IMR-90 (cell line): ENCODE data around the gene MMAB. TPM values are rescaled to one million over a fixed set of nuclear protein-coding genes. Genes with fewer than 3 reads are reported as not detected.

Source experiments
- ATAC-seq: fragments of 200-7000 bp; cut with Tn5 transposase; 2 replicates; pipeline ENCODE4 v1.9.1; 2020; ENCODE audit warnings: low read depth, mild to moderate bottlenecking, moderate library complexity
- BruUV-seq: library from RNA; stranded (reverse); fragments of 400-500 nt; replicated peaks from 2 replicates; lab custom pipeline; 2021; lab: Mats Ljungman, UMichigan
- CTCF ChIA-PET: fragments of 300-600 bp; formaldehyde crosslinking; extraction: SDS; loops from one replicate; lab custom pipeline; 2021; ENCODE audit warnings: antibody characterized with exemption; lab: Yijun Ruan, JAX
- POLR2A ChIA-PET: fragments of 300-600 bp; sonication (Branson Sonifier 250); formaldehyde crosslinking; loops from one replicate; lab custom pipeline; 2022; ENCODE audit warnings: antibody characterized with exemption; ENCODE audit not compliant: unreplicated experiment; lab: Charles Lee
- DNase-seq: peaks from one replicate; pipeline ENCODE4 v3.0.0; 2013
- H2AFZ ChIP-seq: replicated peaks from 2 replicates; pipeline ENCODE3; 2013; ENCODE audit warnings: low read length, mild to moderate bottlenecking; ENCODE audit not compliant: poor library complexity
- H2AK5ac ChIP-seq: 2 replicates; pipeline ENCODE4 v1.6.1; 2013; ENCODE audit warnings: low read depth, low read length, inconsistent platforms
- H2AK9ac ChIP-seq: replicated peaks from 2 replicates; pipeline ENCODE3; 2013; ENCODE audit warnings: mild to moderate bottlenecking, low read depth, low read length, moderate library complexity; ENCODE audit not compliant: poor library complexity
- H2BK120ac ChIP-seq: 2 replicates; pipeline ENCODE4 v1.6.1; 2013; ENCODE audit warnings: low read depth, low read length, inconsistent platforms
- H2BK15ac ChIP-seq: 3 replicates; pipeline ENCODE4 v1.6.1; 2013; ENCODE audit warnings: low read depth, low read length, inconsistent platforms
- H2BK20ac ChIP-seq: 2 replicates; pipeline ENCODE4 v1.6.1; 2013; ENCODE audit warnings: low read depth, mild to moderate bottlenecking, inconsistent platforms, low read length, moderate library complexity
- H2BK5ac ChIP-seq: 2 replicates; pipeline ENCODE4 v1.6.1; 2013; ENCODE audit warnings: mild to moderate bottlenecking, low read depth, low read length, inconsistent platforms; ENCODE audit not compliant: poor library complexity, severe bottlenecking
- H3K14ac ChIP-seq: replicated peaks from 2 replicates; pipeline ENCODE4 v1.6.1; 2013; ENCODE audit warnings: low read depth, low read length, inconsistent platforms
- H3K18ac ChIP-seq: 2 replicates; pipeline ENCODE4 v1.6.1; 2013; ENCODE audit warnings: low read depth, low read length, control low read depth
- H3K23ac ChIP-seq: 2 replicates; pipeline ENCODE4 v1.6.1; 2013; ENCODE audit warnings: low read depth, low read length, inconsistent platforms
- H3K27ac ChIP-seq: 2 replicates; pipeline ENCODE4 v1.5.1; 2013; ENCODE audit warnings: mild to moderate bottlenecking, control low read depth, low read length; ENCODE audit not compliant: insufficient read depth
- H3K27me3 ChIP-seq: 2 replicates; pipeline ENCODE4 v1.6.1; 2013; ENCODE audit warnings: low read length; ENCODE audit not compliant: control insufficient read depth, insufficient read depth
- H3K36me3 ChIP-seq: 2 replicates; pipeline ENCODE4 v1.6.1; 2013; ENCODE audit warnings: low read length, mixed read lengths; ENCODE audit not compliant: control insufficient read depth, insufficient read depth
- H3K4ac ChIP-seq: 2 replicates; pipeline ENCODE4 v1.6.1; 2013; ENCODE audit warnings: low read depth, low read length, inconsistent platforms
- H3K4me1 ChIP-seq: 2 replicates; pipeline ENCODE4 v1.6.1; 2013; ENCODE audit warnings: low read length, mixed read lengths; ENCODE audit not compliant: control insufficient read depth, insufficient read depth
- H3K4me2 ChIP-seq: 2 replicates; pipeline ENCODE4 v1.6.1; 2013; ENCODE audit warnings: low read depth, mild to moderate bottlenecking, control low read depth, low read length, moderate library complexity
- H3K4me3 ChIP-seq: 2 replicates; pipeline ENCODE4 v1.5.1; 2013; ENCODE audit warnings: low read depth, mild to moderate bottlenecking, control low read depth, low read length, moderate library complexity; ENCODE audit not compliant: insufficient read depth
- H3K56ac ChIP-seq: 2 replicates; pipeline ENCODE4 v1.6.1; 2013; ENCODE audit warnings: low read length, inconsistent platforms; ENCODE audit not compliant: insufficient read depth; ENCODE audit errors: extremely low read depth
- H3K79me1 ChIP-seq, 2 experiments: 2 replicates each; pipeline ENCODE4 v1.6.1; 2013; ENCODE audit warnings: low read length in 2 of 2, inconsistent platforms in 1 of 2, low read depth in 1 of 2
- H3K9ac ChIP-seq: 2 replicates; pipeline ENCODE4 v1.6.1; 2013; ENCODE audit warnings: low read depth, low read length, control low read depth
- H3K9me1 ChIP-seq: 2 replicates; pipeline ENCODE4 v1.6.1; 2013; ENCODE audit warnings: low read length, inconsistent platforms; ENCODE audit not compliant: insufficient read depth
- H3K9me3 ChIP-seq: 2 replicates; pipeline ENCODE4 v1.6.1; 2013; ENCODE audit warnings: low read length; ENCODE audit not compliant: control insufficient read depth, insufficient read depth
- H4K20me1 ChIP-seq: 2 replicates; pipeline ENCODE4 v1.6.1; 2013; ENCODE audit warnings: low read length, inconsistent platforms; ENCODE audit not compliant: insufficient read depth
- H4K5ac ChIP-seq: 2 replicates; pipeline ENCODE4 v1.6.1; 2013; ENCODE audit warnings: mild to moderate bottlenecking, low read depth, low read length, control low read depth
- H4K8ac ChIP-seq, 2 experiments: 2 replicates each; pipeline ENCODE4 v1.6.1; 2013; ENCODE audit warnings: low read depth in 2 of 2, low read length in 2 of 2, control low read depth in 1 of 2, inconsistent platforms in 1 of 2
- H4K91ac ChIP-seq: 2 replicates; pipeline ENCODE4 v1.6.1; 2013; ENCODE audit warnings: low read depth, low read length, inconsistent platforms; ENCODE audit not compliant: insufficient read depth
- CEBPB ChIP-seq: IDR thresholded peaks from 2 replicates; pipeline ENCODE4 v1.6.1; 2012; ENCODE audit warnings: low read depth, low read length, improper control_type of control experiment
- NFE2L2 ChIP-seq: fragments of 150-350 bp; IDR thresholded peaks from 2 replicates; pipeline ENCODE4 v1.6.1; 2016; ENCODE audit warnings: low read depth, mild to moderate bottlenecking, low read length
- RCOR1 ChIP-seq: IDR thresholded peaks from 2 replicates; pipeline ENCODE4 v1.6.1; 2012; ENCODE audit warnings: mild to moderate bottlenecking, low read length, improper control_type of control experiment; ENCODE audit not compliant: insufficient replicate concordance
- USF2 ChIP-seq: fragments of 150-350 bp; IDR thresholded peaks from 2 replicates; pipeline ENCODE4 v1.6.1; 2017; ENCODE audit warnings: mild to moderate bottlenecking, antibody characterized with exemption, low read length, low read depth
- WGBS, 2 experiments: methylation state at CpG; one replicate each; pipeline versions ENCODE4 v1.1.5 to v1.1.7; 2013; ENCODE audit warnings: missing lambda C conversion rate in 2 of 2; ENCODE audit not compliant: insufficient read length in 1 of 2; ENCODE audit errors: extremely low coverage in 2 of 2; 5-methylcytosine and 5-hydroxymethylcytosine counted together
- dilution Hi-C: fragments of 300-500 bp; cut with HindIII; formaldehyde crosslinking; loops from one replicate; pipeline ENCODE4 v1.14.3; 2018; ENCODE audit warnings: low sequenced_read_pairs; ENCODE audit not compliant: unreplicated experiment
- in situ Hi-C: fragments of 300-500 bp; cut with MboI; formaldehyde crosslinking; loops from 3 replicates; pipeline ENCODE4 v1.14.3; 2019; ENCODE audit warnings: low sequenced_read_pairs, inconsistent platforms, mixed read lengths
- intact Hi-C: fragments of 100-400 bp; cut with micrococcal nuclease; formaldehyde crosslinking; loops from 2 replicates; pipeline ENCODE4 v1.10.0; 2022
- polyA plus RNA-seq, 3 experiments: library from polyadenylated mRNA; depleted of rRNA; stranded (reverse); fragments of >200 nt; gene quantifications; 2 replicates each; pipeline ENCODE4 v1.2.3, GENCODE V29; 2012; ENCODE audit warnings: low replicate concordance in 1 of 3
- total RNA-seq: library from RNA; depleted of rRNA; stranded (reverse); fragments of >200 nt; gene quantifications from 2 replicates; pipeline ENCODE4 v1.2.3, GENCODE V29; 2012

Gene MMAB
- total and polyA plus RNA-seq, 2 of the 4 experiments (the other 2 are of a cell fraction), result 16.5 to 16.9 TPM

DNA sequence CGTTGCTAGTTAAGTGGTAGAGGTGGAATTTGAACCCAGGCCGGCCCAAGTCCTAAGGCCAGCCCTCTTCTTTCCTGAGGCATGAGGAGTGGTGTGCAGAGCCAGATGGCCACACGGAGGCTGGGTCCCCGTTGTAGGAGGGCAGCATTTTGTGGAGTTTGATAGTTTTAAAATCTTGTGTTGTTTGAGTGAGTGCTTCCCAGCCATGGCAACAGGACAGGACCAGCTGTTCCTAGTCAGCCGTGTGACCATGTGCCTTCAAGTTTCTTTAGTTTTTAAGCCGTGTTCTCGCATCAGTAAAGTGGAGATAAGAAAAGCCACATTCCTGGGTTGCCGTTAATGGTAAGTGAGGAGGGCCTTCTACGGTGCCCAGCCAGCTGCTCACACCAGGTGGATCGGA is 51.5 kb downstream of the MMAB start:
- H3K4me3 ChIP-seq, result no peak overlapping the region
- no peak overlapping the region for H3K18ac ChIP-seq
- no peak overlapping the region for H2BK5ac ChIP-seq
- no peak overlapping the region for H2BK120ac ChIP-seq
- H4K91ac ChIP-seq, result no peak overlapping the region
- intact Hi-C loops, result no loop called here
- no peak overlapping the region for H2BK15ac ChIP-seq
- H3K9me3 ChIP-seq, result no peaks in the 10 kb centered on the region
- POLR2A ChIA-PET, result interaction anchor here (0.5 kb wide), 1 partner anchor 103 kb away, joined by 6 read pairs; no protein-coding TSS in a partner anchor
- H2BK20ac ChIP-seq, result no peak overlapping the region
- H4K8ac ChIP-seq, result no peak overlapping the region
- H3K27ac ChIP-seq, result no peak overlapping the region
- no peak overlapping the region for H4K5ac ChIP-seq
- no peak overlapping the region for H3K23ac ChIP-seq
- CTCF ChIA-PET, result no interaction called here
- DNase-seq (no peak), ATAC-seq (no peak)
- no peaks in the 10 kb centered on the region for H3K27me3 ChIP-seq
- no peaks in the 10 kb centered on the region for H3K79me1 ChIP-seq
- no peak overlapping the region for H2AFZ ChIP-seq
- 20% methylated on average over 1 of the region's 10 CpGs; no CpG with 5 or more reads in 1 of the 2 experiments for WGBS, 2 experiments
- H3K9ac ChIP-seq, result no peak overlapping the region
- peaks cover 64% of the 10 kb centered on the region for H3K36me3 ChIP-seq
- H3K14ac ChIP-seq, result no peak overlapping the region
- no peak overlapping the region for H3K4me2 ChIP-seq
- H3K4ac ChIP-seq, result no peak overlapping the region
- no peak overlapping the region for H2AK9ac ChIP-seq
- in situ Hi-C loops, result no loop called here
- peaks cover 7% of the 10 kb centered on the region for H3K4me1 ChIP-seq
- BruUV-seq, result no TSS peak
- peaks cover 3% of the 10 kb centered on the region for H3K9me1 ChIP-seq
- no peak overlapping the region for H2AK5ac ChIP-seq
- H4K20me1 ChIP-seq, result no peaks in the 10 kb centered on the region
- no peak overlapping the region for H3K56ac ChIP-seq
- TF ChIP-seq NFE2L2 (no peak), CEBPB (no peak), RCOR1 (no peak), USF2 (no peak)
- dilution Hi-C loops, result no loop called here
